Colonic mucosa (tissue), 4 donors: ENCODE results near the gene NRDE2. TPM values are rescaled to one million over a fixed set of nuclear protein-coding genes. Genes with fewer than 3 reads are reported as not detected.
"Not testable (repeated sequence)": the region's sequence is repeated elsewhere in the genome, so short reads cannot be mapped to it uniquely, and the experiment has no call there.

Source experiments
- DNase-seq: peaks from one replicate; pipeline ENCODE4 v3.0.0-alpha.2; 2020
- H3K27ac ChIP-seq: fragments of 200-600 bp; one replicate; pipeline ENCODE4 v1.8.0; 2021
- H3K27me3 ChIP-seq: fragments of 200-600 bp; one replicate; pipeline ENCODE4 v1.8.0; 2021
- H3K36me3 ChIP-seq: fragments of 200-600 bp; one replicate; pipeline ENCODE4 v1.8.0; 2021
- H3K4me1 ChIP-seq: fragments of 200-600 bp; one replicate; pipeline ENCODE4 v1.8.0; 2021; ENCODE audit warnings: mild to moderate bottlenecking
- H3K4me3 ChIP-seq: fragments of 200-600 bp; one replicate; pipeline ENCODE4 v1.8.0; 2021
- H3K9ac ChIP-seq, 2 donors: one replicate each; pipeline ENCODE4 v1.7.0; 2013; ENCODE audit warnings: control low read depth in 2 of 2, low read depth in 2 of 2, low read length in 2 of 2
- H3K9me3 ChIP-seq: fragments of 200-600 bp; one replicate; pipeline ENCODE4 v1.8.0; 2021
- intact Hi-C: fragments of 100-400 bp; cut with DNase I; formaldehyde crosslinking; loops from one replicate; pipeline ENCODE4 v1.14.1; 2022
- total RNA-seq, 2 donors: library from RNA; stranded (reverse); fragmentation: NEBNext Ultra II Directional in 1 of 2; extraction: Animal tissue kit (Norgen Biotek cat#: 25700) in 1 of 2; gene quantifications; one replicate each; pipeline ENCODE4 v1.2.1, GENCODE V29; 2021
- TF ChIP-seq, protein P1 (sequence below): fragments of 200-600 bp; IDR thresholded peaks from one replicate; pipeline ENCODE4 v1.8.0; 2022; ENCODE audit warnings: antibody characterized with exemption, mild to moderate bottlenecking
- donor health status: healthy.
- donor health status: DM: no; HTN: no; CAD: no.
- donor health status: DM: no; HTN: no; CAD: no.

The NRDE2 gene
- total RNA-seq, 2 donors from 2014 or later = 14.7 to 22.1 TPM

DNA sequence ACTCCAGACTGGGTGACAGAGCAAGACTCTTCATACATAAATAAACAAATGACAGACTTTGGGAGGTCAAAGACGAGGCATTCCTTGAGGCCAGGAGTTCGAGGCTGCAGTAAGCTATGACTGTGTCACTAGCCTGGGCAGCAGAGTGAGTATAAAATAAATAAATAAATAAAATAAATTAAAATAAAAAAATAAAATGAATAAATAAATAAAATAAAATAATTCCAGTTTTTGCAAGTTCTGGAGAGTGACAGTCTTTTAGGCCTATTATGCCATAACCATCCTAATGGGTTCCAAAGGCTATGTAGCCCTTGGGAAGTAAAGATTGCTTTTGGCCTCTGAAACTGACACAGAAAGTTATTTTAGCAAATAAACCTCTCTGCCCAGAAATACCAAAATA, 16.5 kb upstream of the NRDE2 start:
- intact Hi-C loops = no loop called here
- no peak for DNase-seq
- Histone ChIP-seq H3K36me3 (no peaks in the 10 kb centered on the region), H3K27ac (no peak overlapping the region), H3K9me3 (no peaks in the 10 kb centered on the region), H3K4me1 (no peaks in the 10 kb centered on the region), H3K4me3 (no peak overlapping the region), H3K9ac (no peak overlapping the region), H3K27me3 (no peaks in the 10 kb centered on the region)
- TF ChIP-seq, protein P1, sequence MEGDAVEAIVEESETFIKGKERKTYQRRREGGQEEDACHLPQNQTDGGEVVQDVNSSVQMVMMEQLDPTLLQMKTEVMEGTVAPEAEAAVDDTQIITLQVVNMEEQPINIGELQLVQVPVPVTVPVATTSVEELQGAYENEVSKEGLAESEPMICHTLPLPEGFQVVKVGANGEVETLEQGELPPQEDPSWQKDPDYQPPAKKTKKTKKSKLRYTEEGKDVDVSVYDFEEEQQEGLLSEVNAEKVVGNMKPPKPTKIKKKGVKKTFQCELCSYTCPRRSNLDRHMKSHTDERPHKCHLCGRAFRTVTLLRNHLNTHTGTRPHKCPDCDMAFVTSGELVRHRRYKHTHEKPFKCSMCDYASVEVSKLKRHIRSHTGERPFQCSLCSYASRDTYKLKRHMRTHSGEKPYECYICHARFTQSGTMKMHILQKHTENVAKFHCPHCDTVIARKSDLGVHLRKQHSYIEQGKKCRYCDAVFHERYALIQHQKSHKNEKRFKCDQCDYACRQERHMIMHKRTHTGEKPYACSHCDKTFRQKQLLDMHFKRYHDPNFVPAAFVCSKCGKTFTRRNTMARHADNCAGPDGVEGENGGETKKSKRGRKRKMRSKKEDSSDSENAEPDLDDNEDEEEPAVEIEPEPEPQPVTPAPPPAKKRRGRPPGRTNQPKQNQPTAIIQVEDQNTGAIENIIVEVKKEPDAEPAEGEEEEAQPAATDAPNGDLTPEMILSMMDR = no peak

DNA sequence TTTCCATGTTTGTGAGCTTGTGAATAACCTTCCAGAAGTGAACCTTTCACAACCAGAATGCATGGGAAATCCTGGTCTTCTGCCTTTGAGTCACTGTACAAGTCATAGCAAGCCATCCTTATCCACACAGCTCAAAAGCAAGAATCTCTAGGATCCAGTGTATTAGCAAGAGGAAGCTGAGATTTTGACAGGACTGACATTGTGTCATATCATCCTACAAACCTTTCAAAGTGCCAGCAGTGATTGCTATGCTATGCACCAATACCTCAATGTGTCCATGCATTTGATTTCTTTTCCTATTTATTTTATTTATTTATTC, 13.5 kb upstream of the NRDE2 start:
- intact Hi-C loops = no loop called here
- Histone ChIP-seq H3K4me3 (no peak overlapping the region), H3K27ac (no peak overlapping the region), H3K9me3 (no peaks in the 10 kb centered on the region), H3K27me3 (no peaks in the 10 kb centered on the region), H3K36me3 (no peaks in the 10 kb centered on the region), H3K9ac (no peak overlapping the region), H3K4me1 (no peaks in the 10 kb centered on the region)
- DNase-seq = no peak
- TF ChIP-seq, protein P1 = no peak

DNA sequence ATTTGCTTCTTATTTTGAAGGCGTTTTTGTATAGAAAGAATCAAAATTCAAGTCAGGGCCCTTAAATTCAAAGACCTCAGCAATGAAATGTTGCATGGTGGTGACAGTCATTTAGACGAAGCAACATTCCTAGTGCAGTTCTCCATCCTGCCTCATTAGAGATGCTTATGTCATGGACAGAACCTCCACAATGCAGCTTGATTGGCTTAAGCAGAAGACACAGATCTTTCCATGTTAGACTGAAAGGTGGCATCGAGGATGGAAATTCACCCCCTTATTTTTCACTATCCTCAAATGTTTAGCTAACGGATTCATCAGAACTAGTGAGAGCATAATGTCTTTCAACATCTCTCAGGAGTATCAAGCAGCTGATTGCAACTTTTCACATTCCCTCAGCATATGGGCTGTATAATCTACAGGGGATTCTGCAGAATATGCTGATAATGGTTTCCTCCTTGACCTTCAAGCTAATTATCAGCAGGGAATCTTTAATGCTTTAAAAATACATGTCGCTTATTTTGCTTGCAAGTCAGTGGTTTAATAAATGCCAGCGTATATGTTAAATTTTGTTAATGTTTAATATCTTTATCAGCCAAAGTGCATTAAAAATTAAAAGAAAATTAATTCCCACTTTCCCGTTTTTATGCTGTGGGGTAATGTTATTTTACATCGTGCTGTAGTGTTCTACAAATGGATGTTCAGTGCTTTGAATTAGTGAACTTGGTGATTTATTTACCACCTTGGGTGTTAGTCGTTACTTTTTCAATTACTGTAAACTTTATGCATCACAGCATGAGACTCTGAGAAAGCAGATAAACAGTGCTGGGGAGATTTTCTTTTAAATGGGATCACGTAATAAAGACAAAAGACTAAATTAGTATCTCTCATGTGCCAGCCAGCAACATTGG, 12.8 kb upstream of the NRDE2 start:
- no peak overlapping the region for H3K4me3 ChIP-seq
- no peak overlapping the region for H3K9ac ChIP-seq
- intact Hi-C loops = no loop called here
- DNase-seq = no peak
- no peaks in the 10 kb centered on the region for H3K9me3 ChIP-seq
- H3K27ac ChIP-seq = no peak overlapping the region
- H3K4me1 ChIP-seq = no peaks in the 10 kb centered on the region
- TF ChIP-seq, protein P1 = no peak
- no peaks in the 10 kb centered on the region for H3K27me3 ChIP-seq
- H3K36me3 ChIP-seq = no peaks in the 10 kb centered on the region

DNA sequence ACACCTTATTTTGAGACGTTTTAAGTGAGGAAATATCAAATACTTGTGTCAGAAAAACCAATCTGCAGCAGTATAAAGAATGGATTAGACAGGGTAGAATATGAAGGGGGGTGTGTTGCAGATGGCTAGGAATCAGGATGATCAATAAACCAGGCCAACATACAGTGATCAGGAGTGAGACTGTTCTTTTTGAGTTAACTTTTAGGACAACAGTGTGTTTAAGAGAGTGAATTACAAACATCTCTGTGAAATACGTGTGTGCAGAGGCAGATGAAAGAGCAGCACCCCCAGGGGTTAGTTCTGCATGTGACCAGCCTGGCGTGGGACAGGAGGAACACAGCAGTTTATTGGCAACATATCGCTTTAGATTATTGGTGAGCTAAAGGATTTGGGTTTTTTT, 10.6 kb upstream of the NRDE2 start:
- TF ChIP-seq, protein P1 = no peak
- Histone ChIP-seq H3K4me3 (no peak overlapping the region), H3K27ac (no peak overlapping the region), H3K27me3 (no peaks in the 10 kb centered on the region), H3K9me3 (no peaks in the 10 kb centered on the region), H3K9ac (no peak overlapping the region), H3K4me1 (no peaks in the 10 kb centered on the region), H3K36me3 (no peaks in the 10 kb centered on the region)
- intact Hi-C loops = no loop called here
- no peak for DNase-seq

DNA sequence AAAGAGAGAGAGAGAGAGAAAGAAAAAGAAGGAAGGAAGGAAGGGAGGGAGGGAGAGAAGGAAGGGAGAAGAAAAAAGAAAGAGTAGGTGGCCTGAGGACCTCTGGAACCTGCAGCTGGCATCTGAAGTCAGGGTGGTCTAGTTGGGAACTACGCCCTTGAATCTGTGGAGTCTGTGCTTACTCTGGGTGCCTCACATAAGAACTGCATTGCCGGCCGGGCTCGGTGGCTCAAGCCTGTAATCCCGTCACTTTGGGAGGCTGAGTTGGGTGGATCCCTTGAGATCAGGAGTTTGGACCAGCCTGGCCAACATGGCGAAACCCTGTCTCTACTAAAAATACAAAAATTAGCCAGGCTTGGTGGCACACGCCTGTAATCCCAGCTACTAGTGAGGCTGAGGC, 10.0 kb upstream of the NRDE2 start:
- no peaks in the 10 kb centered on the region for H3K27me3 ChIP-seq
- no peak overlapping the region for H3K4me3 ChIP-seq
- H3K9me3 ChIP-seq = no peaks in the 10 kb centered on the region
- no peak overlapping the region for H3K9ac ChIP-seq
- TF ChIP-seq, protein P1 = no peak
- no peaks in the 10 kb centered on the region for H3K4me1 ChIP-seq
- H3K36me3 ChIP-seq = no peaks in the 10 kb centered on the region
- no peak overlapping the region for H3K27ac ChIP-seq
- DNase-seq = no peak
- intact Hi-C loops = no loop called here

DNA sequence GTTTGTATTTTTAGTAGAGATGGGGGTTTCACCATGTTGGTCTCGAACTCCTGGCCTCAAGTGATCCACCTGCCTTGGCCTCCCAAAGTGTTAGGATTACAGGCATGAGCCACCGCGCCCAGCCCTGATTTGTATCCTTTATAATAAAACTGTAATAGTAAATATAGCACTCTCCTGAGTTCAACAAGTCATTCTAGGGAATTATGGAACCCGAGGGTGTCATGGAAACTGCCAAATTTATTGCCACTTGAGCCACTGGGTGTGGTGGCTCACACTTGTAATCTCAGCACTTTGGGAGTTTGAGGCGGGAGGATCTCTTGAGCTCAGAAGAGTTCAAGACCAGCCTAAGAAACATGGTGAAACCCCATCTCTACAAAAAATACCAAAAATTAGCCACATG, 9.5 kb upstream of the NRDE2 start:
- H3K9ac ChIP-seq, H3K9me3 ChIP-seq, DNase-seq, intact Hi-C loops, H3K27ac ChIP-seq, H3K27me3 ChIP-seq, H3K4me1 ChIP-seq, H3K4me3 ChIP-seq, H3K36me3 ChIP-seq: not testable (repeated sequence)
